Measurements from ENCODE around the gene CCDC127. TPM values are rescaled to one million over a fixed set of nuclear protein-coding genes. Genes with fewer than 3 reads are reported as not detected.
A peak's percentile ranks its signal among the peaks of the same experiment; 100 is the strongest.
"Not testable (repeated sequence)": the region's sequence is repeated elsewhere in the genome, so short reads cannot be mapped to it uniquely, and the experiment has no call there.

Gene CCDC127
- total and polyA plus RNA-seq, 5 experiments from 2014 or later, result 3.2 to 10.1 (median 4.4) TPM

- ATAC-seq (no peak), DNase-seq (no peak)
- POLR2A ChIA-PET, result interaction anchor here (0.8 to 1.3 kb wide), 2 partner anchors 8 to 11 kb away, joined by 3 read pairs; partner anchors contain the start of gene LRRC14B
- Mint-ChIP-seq H3K4me1 (peaks cover 5 to 11% (median 7%) of the 10 kb centered on the region in 4 donors), H3K36me3 (peaks cover 0 to 18% (median 0%) of the 10 kb centered on the region in 3 donors), H3K27me3 (no peaks in the 10 kb centered on the region), H3K4me3 (no peak overlapping the region), H3K9me3 (no peaks in the 10 kb centered on the region), H3K27ac (no peak overlapping the region)
Measured at GRCh38 chr5:199197-199949, 18.6 kb downstream of the CCDC127 start.

- Mint-ChIP-seq H3K36me3 (peaks cover 0 to 11% (median 0%) of the 10 kb centered on the region in 3 donors), H3K27me3 (no peaks in the 10 kb centered on the region), H3K27ac (peak overlapping the region in 1 of 10 donors; percentile 52), H3K4me3 (no peak overlapping the region), H3K9me3 (no peaks in the 10 kb centered on the region), H3K4me1 (peaks cover 3 to 11% (median 7%) of the 10 kb centered on the region in 4 donors)
- ATAC-seq, result no peak
- POLR2A ChIA-PET, result interaction anchor here (0.8 kb wide), 1 partner anchor 10 kb away, joined by 3 read pairs; no protein-coding TSS in a partner anchor
- DNase-seq, result no peak
Measured at GRCh38 chr5:198516-199196, 19.3 kb downstream of the CCDC127 start.

GRCh38 chr5:197892-198489 lies 20.0 kb downstream of the CCDC127 start:
- POLR2A ChIA-PET, result no interaction called here
- Mint-ChIP-seq H3K4me1 (peaks cover 2 to 11% (median 7%) of the 10 kb centered on the region in 4 donors), H3K27ac (no peak overlapping the region), H3K36me3 (peaks cover 0 to 8% (median 0%) of the 10 kb centered on the region in 3 donors), H3K4me3 (no peak overlapping the region), H3K27me3 (no peaks in the 10 kb centered on the region), H3K9me3 (no peaks in the 10 kb centered on the region)
- DNase-seq (no peak), ATAC-seq (no peak)

GRCh38 chr5:197031-197430 lies 20.9 kb downstream of the CCDC127 start:
- H3K36me3 Mint-ChIP-seq, H3K4me3 Mint-ChIP-seq, H3K9me3 Mint-ChIP-seq, POLR2A ChIA-PET, DNase-seq, H3K27me3 Mint-ChIP-seq, ATAC-seq: not testable (repeated sequence)
- H3K4me1 Mint-ChIP-seq, result peaks cover 4 to 11% (median 7%) of the 10 kb centered on the region in 4 donors
- peak overlapping the region in 1 of 10 donors; percentile 47 for H3K27ac Mint-ChIP-seq

- no peak for ATAC-seq
- Mint-ChIP-seq H3K9me3 (no peaks in the 10 kb centered on the region), H3K27me3 (peaks cover 0 to 2% (median 0%) of the 10 kb centered on the region in 5 donors), H3K4me1 (peaks cover 4 to 8% (median 5%) of the 10 kb centered on the region in 4 donors), H3K4me3 (no peak overlapping the region), H3K27ac (no peak overlapping the region), H3K36me3 (no peaks in the 10 kb centered on the region)
- no peak for DNase-seq
- POLR2A ChIA-PET, result no interaction called here
Measured at GRCh38 chr5:196350-196749, 21.6 kb downstream of the CCDC127 start.

- DNase-seq, result no peak
- Mint-ChIP-seq H3K4me3 (no peak overlapping the region), H3K27ac (peak overlapping the region in 1 of 10 donors; percentile 27), H3K36me3 (no peaks in the 10 kb centered on the region), H3K27me3 (peaks cover 0 to 2% (median 0%) of the 10 kb centered on the region in 5 donors), H3K9me3 (no peaks in the 10 kb centered on the region), H3K4me1 (peaks cover 0 to 5% (median 3%) of the 10 kb centered on the region in 4 donors)
- POLR2A ChIA-PET, result no interaction called here
- ATAC-seq, result no peak
Measured at GRCh38 chr5:195401-196160, 22.4 kb downstream of the CCDC127 start.

- ATAC-seq (no peak), DNase-seq (no peak)
- Mint-ChIP-seq H3K9me3 (no peaks in the 10 kb centered on the region), H3K27ac (no peak overlapping the region), H3K36me3 (no peaks in the 10 kb centered on the region), H3K4me3 (peak overlapping the region in 1 of 10 donors; percentile 70), H3K27me3 (peaks cover 0 to 6% (median 4%) of the 10 kb centered on the region in 5 donors), H3K4me1 (peaks cover 0 to 7% (median 3%) of the 10 kb centered on the region in 4 donors)
- POLR2A ChIA-PET, result no interaction called here
Measured at GRCh38 chr5:194603-195209, 23.2 kb downstream of the CCDC127 start.

- H3K4me1 Mint-ChIP-seq, result peaks cover 0 to 7% (median 3%) of the 10 kb centered on the region in 4 donors
- DNase-seq (no peak), ATAC-seq (no peak)
- H3K4me3 Mint-ChIP-seq, result no peak overlapping the region
- no peak overlapping the region for H3K27ac Mint-ChIP-seq
- no peaks in the 10 kb centered on the region for H3K36me3 Mint-ChIP-seq
- peaks cover 0 to 6% (median 4%) of the 10 kb centered on the region in 5 donors for H3K27me3 Mint-ChIP-seq
- POLR2A ChIA-PET, result no interaction called here
- no peaks in the 10 kb centered on the region for H3K9me3 Mint-ChIP-seq
Measured at GRCh38 chr5:194102-194501, 23.9 kb downstream of the CCDC127 start.

- POLR2A ChIA-PET, result interaction anchor here (1.2 kb wide), 1 partner anchor 25 kb away, joined by 4 read pairs; the partner anchor contains the start of genes CCDC127 and SDHA
- no peak overlapping the region for H3K27ac Mint-ChIP-seq
- peaks cover 6 to 13% (median 9%) of the 10 kb centered on the region in 4 donors for H3K4me1 Mint-ChIP-seq
- ATAC-seq, result no peak
- H3K36me3 Mint-ChIP-seq, result no peaks in the 10 kb centered on the region
- peak overlapping the region in 2 of 10 donors; percentile 15 to 56 for H3K4me3 Mint-ChIP-seq
- no peaks in the 10 kb centered on the region for H3K9me3 Mint-ChIP-seq
- peaks cover 0 to 6% (median 4%) of the 10 kb centered on the region in 5 donors for H3K27me3 Mint-ChIP-seq
- no peak for DNase-seq
Measured at GRCh38 chr5:192970-193831, 24.8 kb downstream of the CCDC127 start.

- no peaks in the 10 kb centered on the region for H3K36me3 Mint-ChIP-seq
- peaks cover 0 to 6% (median 4%) of the 10 kb centered on the region in 5 donors for H3K27me3 Mint-ChIP-seq
- ATAC-seq, result no peak
- H3K27ac Mint-ChIP-seq, result peak overlapping the region in 1 of 10 donors; percentile 33
- no peak for DNase-seq
- peaks cover 6 to 15% (median 10%) of the 10 kb centered on the region in 4 donors for H3K4me1 Mint-ChIP-seq
- peak overlapping the region in 3 of 10 donors; percentile 18 to 38 (median 34) for H3K4me3 Mint-ChIP-seq
- POLR2A ChIA-PET, result interaction anchor here (1.2 kb wide), 1 partner anchor 25 kb away, joined by 4 read pairs; the partner anchor contains the start of genes CCDC127 and SDHA
- no peaks in the 10 kb centered on the region for H3K9me3 Mint-ChIP-seq
Measured at GRCh38 chr5:192691-192969, 25.3 kb downstream of the CCDC127 start.
